Measurements from ENCODE around the gene SPAG6. TPM values are rescaled to one million over a fixed set of nuclear protein-coding genes. Genes with fewer than 3 reads are reported as not detected.

SPAG6 gene
- total RNA-seq, 2 experiments from 2014 or later = not detected

GRCh38 chr10:22429146-22429545 is 83.8 kb downstream of the SPAG6 start:
- Mint-ChIP-seq H3K27ac (no peak overlapping the region), H3K9me3 (no peaks in the 10 kb centered on the region), H3K4me3 (no peak overlapping the region), H3K27me3 (peaks cover 16% of the 10 kb centered on the region), H3K4me1 (ENCODE audit: low read depth) (no peaks in the 10 kb centered on the region), H3K36me3 (ENCODE audit: low read depth) (no peaks in the 10 kb centered on the region)
- Histone ChIP-seq H3K36me3 (ENCODE audit: insufficient read depth, low read length) (no peaks in the 10 kb centered on the region), H3K9me3 (ENCODE audit: control insufficient read depth in 1 of 2, insufficient read depth in 1 of 2, low read length in 2 of 2) (no peaks in the 10 kb centered on the region), H3K4me1 (ENCODE audit: insufficient read depth, low read length) (no peaks in the 10 kb centered on the region), H3K27me3 (ENCODE audit: control insufficient read depth in 1 of 2, insufficient read depth in 2 of 2, low read length in 2 of 2) (peaks cover 0 to 7% of the 10 kb centered on the region in 2 experiments), H3K4me3 (ENCODE audit: low read length) (no peak overlapping the region), H3K27ac (ENCODE audit: low read depth in 1 of 2, low read length in 2 of 2) (no peak overlapping the region)
- ChIA-PET POLR2A (interaction anchor here (1.0 to 1.9 kb wide), 2 partner anchors 113 to 426 kb away, joined by 3 to 5 read pairs; partner anchors contain the start of genes COMMD3 and DNAJC1), CTCF (no interaction called here)
- ATAC-seq (ENCODE audit: poor library complexity) (no peak), DNase-seq (no peak)
- TF ChIP-seq CTCF (IDR thresholded peaks at IDR 0.05) = no peak
- intact Hi-C loops (cut with DNase I, micrococcal nuclease) = no loop called here

GRCh38 chr10:22429981-22430421 is 84.7 kb downstream of the SPAG6 start:
- Mint-ChIP-seq H3K27ac (no peak overlapping the region), H3K36me3 (ENCODE audit: low read depth) (no peaks in the 10 kb centered on the region), H3K27me3 (peaks cover 16% of the 10 kb centered on the region), H3K9me3 (no peaks in the 10 kb centered on the region), H3K4me1 (ENCODE audit: low read depth) (no peaks in the 10 kb centered on the region), H3K4me3 (no peak overlapping the region)
- Histone ChIP-seq H3K27me3 (ENCODE audit: control insufficient read depth in 1 of 2, insufficient read depth in 2 of 2, low read length in 2 of 2) (peaks cover 0 to 7% of the 10 kb centered on the region in 2 experiments), H3K4me1 (ENCODE audit: insufficient read depth, low read length) (no peaks in the 10 kb centered on the region), H3K36me3 (ENCODE audit: insufficient read depth, low read length) (no peaks in the 10 kb centered on the region), H3K4me3 (ENCODE audit: low read length) (no peak overlapping the region), H3K27ac (ENCODE audit: low read depth in 1 of 2, low read length in 2 of 2) (no peak overlapping the region), H3K9me3 (ENCODE audit: control insufficient read depth in 1 of 2, insufficient read depth in 1 of 2, low read length in 2 of 2) (no peaks in the 10 kb centered on the region)
- CTCF ChIA-PET = interaction anchor here (0.6 kb wide), 1 partner anchor 150 kb away, joined by 3 read pairs; no protein-coding TSS in a partner anchor
- no peak for DNase-seq
- ATAC-seq (ENCODE audit: poor library complexity) = no peak
- intact Hi-C loops (cut with DNase I, micrococcal nuclease) = loop anchor here in 1 of 2 experiments (10.0 kb wide), 1 partner anchor 935 kb away; no protein-coding TSS in a partner anchor
- no peak for TF ChIP-seq CTCF (IDR thresholded peaks at IDR 0.05)
- POLR2A ChIA-PET = interaction anchor here (1.0 to 1.9 kb wide), 2 partner anchors 114 to 427 kb away, joined by 3 to 5 read pairs; partner anchors contain the start of genes COMMD3 and DNAJC1

GRCh38 chr10:22433875-22434274 is 88.6 kb downstream of the SPAG6 start:
- H3K4me1 ChIP-seq (ENCODE audit: insufficient read depth, low read length) = peaks cover 22% of the 10 kb centered on the region
- H3K27me3 Mint-ChIP-seq = peaks cover 4% of the 10 kb centered on the region
- peak overlapping the region; percentile 54 for H3K27ac Mint-ChIP-seq
- peaks cover 21% of the 10 kb centered on the region for H3K4me1 Mint-ChIP-seq (ENCODE audit: low read depth)
- peaks cover 0 to 7% of the 10 kb centered on the region in 2 experiments for H3K27me3 ChIP-seq (ENCODE audit: control insufficient read depth in 1 of 2, insufficient read depth in 2 of 2, low read length in 2 of 2)
- no peak for TF ChIP-seq CTCF (IDR thresholded peaks at IDR 0.05)
- intact Hi-C loops (cut with DNase I, micrococcal nuclease) = loop anchor here in 1 of 2 experiments (10.0 kb wide), 1 partner anchor 939 kb away; no protein-coding TSS in a partner anchor
- H3K27ac ChIP-seq (ENCODE audit: low read depth in 1 of 2, low read length in 2 of 2) = no peak overlapping the region
- ChIA-PET CTCF (no interaction called here), POLR2A (no interaction called here)
- H3K4me3 Mint-ChIP-seq = no peak overlapping the region
- ATAC-seq (ENCODE audit: poor library complexity) (no peak), DNase-seq (peak in 2 of 14 experiments; percentile 25 to 44)
- H3K36me3 Mint-ChIP-seq (ENCODE audit: low read depth) = peaks cover 11% of the 10 kb centered on the region
- no peaks in the 10 kb centered on the region for H3K36me3 ChIP-seq (ENCODE audit: insufficient read depth, low read length)
- no peaks in the 10 kb centered on the region for H3K9me3 Mint-ChIP-seq
- no peaks in the 10 kb centered on the region for H3K9me3 ChIP-seq (ENCODE audit: control insufficient read depth in 1 of 2, insufficient read depth in 1 of 2, low read length in 2 of 2)
- no peak overlapping the region for H3K4me3 ChIP-seq (ENCODE audit: low read length)

All from CD4-positive, alpha-beta T cell (primary cell).